HG03159 (cell line): Measurements from ENCODE around the gene PPP2R3B.
"Not testable (repeated sequence)": the region's sequence is repeated elsewhere in the genome, so short reads cannot be mapped to it uniquely, and the experiment has no call there.

Source experiments
- ATAC-seq: cut with Tn5 transposase; IDR thresholded peaks from one replicate; pipeline ENCODE4 v1.9.1; 2021; ENCODE audit warnings: mild to moderate bottlenecking, moderate library complexity; ENCODE audit not compliant: unreplicated experiment

PPP2R3B gene

GRCh38 chrX:320126-320783, 66.5 kb downstream of the PPP2R3B start:
- no peak for ATAC-seq

GRCh38 chrX:319579-320125, 67.1 kb downstream of the PPP2R3B start:
- no peak for ATAC-seq

- ATAC-seq = peak; percentile 75
Observed at GRCh38 chrX:318739-319578, 67.7 kb downstream of the PPP2R3B start, which contains the start of gene GTPBP6. Gene GTPBP6, minus strand, starts transcription at chrX:318796. Its CDS starts 9 bp downstream, at chrX:318787.

- ATAC-seq = peak; percentile 68
Observed at GRCh38 chrX:318068-318738, 68.5 kb downstream of the PPP2R3B start.

- no peak for ATAC-seq
Observed at GRCh38 chrX:317424-318067, 69.2 kb downstream of the PPP2R3B start.

GRCh38 chrX:316351-317325, 70.1 kb downstream of the PPP2R3B start:
- ATAC-seq = no peak

- ATAC-seq = no peak
Observed at GRCh38 chrX:314781-315595, 71.7 kb downstream of the PPP2R3B start.

- ATAC-seq = no peak
Observed at GRCh38 chrX:314049-314448, 72.7 kb downstream of the PPP2R3B start.

GRCh38 chrX:313546-313945, 73.2 kb downstream of the PPP2R3B start:
- no peak for ATAC-seq

- ATAC-seq = no peak
Observed at GRCh38 chrX:312621-313331, 73.9 kb downstream of the PPP2R3B start.

GRCh38 chrX:311156-312129, 75.3 kb downstream of the PPP2R3B start:
- no peak for ATAC-seq

- ATAC-seq = no peak
Observed at GRCh38 chrX:310621-311155, 76.0 kb downstream of the PPP2R3B start.

GRCh38 chrX:308821-309520, 77.7 kb downstream of the PPP2R3B start:
- no peak for ATAC-seq

GRCh38 chrX:307261-308111, 79.2 kb downstream of the PPP2R3B start:
- no peak for ATAC-seq

- not testable (repeated sequence) for ATAC-seq
Observed at GRCh38 chrX:306614-307251, 80.0 kb downstream of the PPP2R3B start.
